ENCODE data around the gene C1orf52.

Gene C1orf52

GRCh38 chr1:85229574-85230097 lies 29.8 kb downstream of the C1orf52 start:
- DNase-seq (ENCODE audit: low read depth), result no peak

- DNase-seq (ENCODE audit: low read depth), result no peak
Measured at GRCh38 chr1:85228972-85229371, 30.5 kb downstream of the C1orf52 start.

GRCh38 chr1:85225624-85226380 lies 33.7 kb downstream of the C1orf52 start:
- no peak for DNase-seq (ENCODE audit: low read depth)

- no peak for DNase-seq (ENCODE audit: low read depth)
Measured at GRCh38 chr1:85224734-85225623, 34.5 kb downstream of the C1orf52 start.

- DNase-seq (ENCODE audit: low read depth), result no peak
Measured at GRCh38 chr1:85224295-85224694, 35.2 kb downstream of the C1orf52 start.

- DNase-seq (ENCODE audit: low read depth), result no peak
Measured at GRCh38 chr1:85223334-85223733, 36.1 kb downstream of the C1orf52 start.

- DNase-seq (ENCODE audit: low read depth), result no peak
Measured at GRCh38 chr1:85220756-85221201, 38.7 kb downstream of the C1orf52 start.

- DNase-seq (ENCODE audit: low read depth), result no peak
Measured at GRCh38 chr1:85219853-85220610, 39.4 kb downstream of the C1orf52 start.

- DNase-seq (ENCODE audit: low read depth), result no peak
Measured at GRCh38 chr1:85216697-85217096, 42.8 kb downstream of the C1orf52 start.

- no peak for DNase-seq (ENCODE audit: low read depth)
Measured at GRCh38 chr1:85214654-85215053, 44.8 kb downstream of the C1orf52 start.

GRCh38 chr1:85208488-85208887 lies 51.0 kb downstream of the C1orf52 start:
- no peak for DNase-seq (ENCODE audit: low read depth)

GRCh38 chr1:85203573-85204171 lies 55.8 kb downstream of the C1orf52 start:
- no peak for DNase-seq (ENCODE audit: low read depth)

GRCh38 chr1:85202864-85203255 lies 56.6 kb downstream of the C1orf52 start:
- DNase-seq (ENCODE audit: low read depth), result no peak

GRCh38 chr1:85202092-85202863 lies 57.2 kb downstream of the C1orf52 start:
- no peak for DNase-seq (ENCODE audit: low read depth)

GRCh38 chr1:85201340-85202091 lies 57.9 kb downstream of the C1orf52 start:
- DNase-seq (ENCODE audit: low read depth), result peak; percentile 48

GRCh38 chr1:85200463-85201339 lies 58.8 kb downstream of the C1orf52 start, which contains the start of gene SYDE2:
Gene SYDE2 (minus strand): TSS chr1:85201016. CDS start chr1:85200996, 20 bp downstream.
- DNase-seq (ENCODE audit: low read depth), result peak; percentile 63
